ENCODE measurements around the gene CENPX.

CENPX gene

GRCh38 chr17:81998691-81999438 is 23.8 kb downstream of the CENPX start:
- Histone ChIP-seq H3K27ac (ENCODE audit: low read length) (no peak overlapping the region), H2AFZ (ENCODE audit: low read depth, low read length) (no peak overlapping the region), H3K4me1 (ENCODE audit: low read length) (no peaks in the 10 kb centered on the region), H3K4me2 (ENCODE audit: low read length) (no peak overlapping the region), H3K36me3 (replicated peaks; ENCODE audit: low read depth, low read length) (no peaks in the 10 kb centered on the region), H3K27me3 (ENCODE audit: low read depth, low read length) (no peaks in the 10 kb centered on the region), H3K9ac (ENCODE audit: low read length) (no peak overlapping the region), H4K20me1 (ENCODE audit: insufficient read depth, low read length) (no peaks in the 10 kb centered on the region), H3K9me3 (ENCODE audit: insufficient read depth, low read length) (no peaks in the 10 kb centered on the region), H3K4me3 (ENCODE audit: low read length) (no peak overlapping the region), H3K79me2 (ENCODE audit: low read length) (no peaks in the 10 kb centered on the region)
- no peak for TF ChIP-seq CTCF (IDR thresholded peaks at IDR 0.05; ENCODE audit: low read depth, low read length)

- Histone ChIP-seq H3K4me3 (ENCODE audit: low read length) (no peak overlapping the region), H4K20me1 (ENCODE audit: insufficient read depth, low read length) (no peaks in the 10 kb centered on the region), H3K79me2 (ENCODE audit: low read length) (no peaks in the 10 kb centered on the region), H3K9me3 (ENCODE audit: insufficient read depth, low read length) (no peaks in the 10 kb centered on the region), H3K36me3 (replicated peaks; ENCODE audit: low read depth, low read length) (no peaks in the 10 kb centered on the region), H2AFZ (ENCODE audit: low read depth, low read length) (no peak overlapping the region), H3K4me1 (ENCODE audit: low read length) (no peaks in the 10 kb centered on the region), H3K27me3 (ENCODE audit: low read depth, low read length) (no peaks in the 10 kb centered on the region), H3K4me2 (ENCODE audit: low read length) (no peak overlapping the region), H3K9ac (ENCODE audit: low read length) (no peak overlapping the region), H3K27ac (ENCODE audit: low read length) (no peak overlapping the region)
- TF ChIP-seq EZH2phosphoT487 (IDR thresholded peaks at IDR 0.05; ENCODE audit: low read depth), result no peak
- no peak for TF ChIP-seq CTCF (IDR thresholded peaks at IDR 0.05; ENCODE audit: low read depth, low read length)
Observed at GRCh38 chr17:81998212-81998611, 24.5 kb downstream of the CENPX start.

GRCh38 chr17:81996757-81997441 is 25.8 kb downstream of the CENPX start:
- H4K20me1 ChIP-seq (ENCODE audit: insufficient read depth, low read length), result no peaks in the 10 kb centered on the region
- TF ChIP-seq EZH2phosphoT487 (IDR thresholded peaks at IDR 0.05; ENCODE audit: low read depth) (no peak), CTCF (IDR thresholded peaks at IDR 0.05; ENCODE audit: low read depth, low read length) (no peak)
- H3K36me3 ChIP-seq (replicated peaks; ENCODE audit: low read depth, low read length), result no peaks in the 10 kb centered on the region
- H3K27ac ChIP-seq (ENCODE audit: low read length), result no peak overlapping the region
- H2AFZ ChIP-seq (ENCODE audit: low read depth, low read length), result no peak overlapping the region
- H3K79me2 ChIP-seq (ENCODE audit: low read length), result no peaks in the 10 kb centered on the region
- H3K9ac ChIP-seq (ENCODE audit: low read length), result no peak overlapping the region
- no peaks in the 10 kb centered on the region for H3K27me3 ChIP-seq (ENCODE audit: low read depth, low read length)
- no peak overlapping the region for H3K4me3 ChIP-seq (ENCODE audit: low read length)
- H3K9me3 ChIP-seq (ENCODE audit: insufficient read depth, low read length), result no peaks in the 10 kb centered on the region
- no peaks in the 10 kb centered on the region for H3K4me1 ChIP-seq (ENCODE audit: low read length)
- no peak overlapping the region for H3K4me2 ChIP-seq (ENCODE audit: low read length)

- no peak overlapping the region for H3K4me3 ChIP-seq (ENCODE audit: low read length)
- no peak overlapping the region for H2AFZ ChIP-seq (ENCODE audit: low read depth, low read length)
- no peaks in the 10 kb centered on the region for H3K79me2 ChIP-seq (ENCODE audit: low read length)
- TF ChIP-seq CTCF (IDR thresholded peaks at IDR 0.05; ENCODE audit: low read depth, low read length) (no peak), EZH2phosphoT487 (IDR thresholded peaks at IDR 0.05; ENCODE audit: low read depth) (no peak)
- no peaks in the 10 kb centered on the region for H4K20me1 ChIP-seq (ENCODE audit: insufficient read depth, low read length)
- no peak overlapping the region for H3K27ac ChIP-seq (ENCODE audit: low read length)
- H3K4me2 ChIP-seq (ENCODE audit: low read length), result no peak overlapping the region
- no peak overlapping the region for H3K9ac ChIP-seq (ENCODE audit: low read length)
- no peaks in the 10 kb centered on the region for H3K4me1 ChIP-seq (ENCODE audit: low read length)
- H3K36me3 ChIP-seq (replicated peaks; ENCODE audit: low read depth, low read length), result no peaks in the 10 kb centered on the region
- no peaks in the 10 kb centered on the region for H3K9me3 ChIP-seq (ENCODE audit: insufficient read depth, low read length)
- no peaks in the 10 kb centered on the region for H3K27me3 ChIP-seq (ENCODE audit: low read depth, low read length)
Observed at GRCh38 chr17:81996232-81996756, 26.4 kb downstream of the CENPX start.

All from OCI-LY3 (cell line).